Activated naive CD4-positive, alpha-beta T cell treated with anti-CD3 and anti-CD28 coated beads for 36 hours (primary cell): ENCODE results near the gene N4BP2. TPM values are rescaled to one million over a fixed set of nuclear protein-coding genes. Genes with fewer than 3 reads are reported as not detected.

Experiments used
- CTCF ChIA-PET: fragments of 350-600 bp; sonication (Branson Sonifier 250); formaldehyde crosslinking; loops from one replicate; lab custom pipeline; 2021; ENCODE audit warnings: antibody characterized with exemption; lab: Charles Lee
- DNase-seq: peaks from one replicate; pipeline ENCODE4 v3.0.0-alpha.2; 2020
- H3K27ac Mint-ChIP-seq: one replicate; pipeline ENCODE4 v1.8.0; 2021; ENCODE audit warnings: mild to moderate bottlenecking, mixed read lengths
- H3K27me3 Mint-ChIP-seq: one replicate; pipeline ENCODE4 v1.8.0; 2021; ENCODE audit warnings: low read depth, mixed read lengths
- H3K36me3 Mint-ChIP-seq: one replicate; pipeline ENCODE4 v1.8.0; 2021; ENCODE audit warnings: low read depth, mixed read lengths
- H3K4me1 Mint-ChIP-seq: one replicate; pipeline ENCODE4 v1.8.0; 2021; ENCODE audit warnings: low read depth, mixed read lengths
- H3K4me3 Mint-ChIP-seq: one replicate; pipeline ENCODE4 v1.8.0; 2021; ENCODE audit warnings: mild to moderate bottlenecking, moderate library complexity, mixed read lengths
- H3K9me3 Mint-ChIP-seq: one replicate; pipeline ENCODE4 v1.8.0; 2021; ENCODE audit warnings: mixed read lengths
- intact Hi-C: fragments of 100-400 bp; cut with micrococcal nuclease; formaldehyde crosslinking; loops from one replicate; pipeline ENCODE4 v1.15.1; 2023
- total RNA-seq, 2 experiments: library from RNA; stranded (reverse); gene quantifications; one replicate each; pipeline ENCODE4 v1.2.3, GENCODE V29; 2021

N4BP2 gene
- total RNA-seq, 2 experiments from 2014 or later = 17.5 to 18.8 TPM

GRCh38 chr4:40193578-40193977, 136.9 kb downstream of the N4BP2 start:
- Mint-ChIP-seq H3K36me3 (peaks cover 15% of the 10 kb centered on the region), H3K4me1 (peaks cover 64% of the 10 kb centered on the region)

DNA sequence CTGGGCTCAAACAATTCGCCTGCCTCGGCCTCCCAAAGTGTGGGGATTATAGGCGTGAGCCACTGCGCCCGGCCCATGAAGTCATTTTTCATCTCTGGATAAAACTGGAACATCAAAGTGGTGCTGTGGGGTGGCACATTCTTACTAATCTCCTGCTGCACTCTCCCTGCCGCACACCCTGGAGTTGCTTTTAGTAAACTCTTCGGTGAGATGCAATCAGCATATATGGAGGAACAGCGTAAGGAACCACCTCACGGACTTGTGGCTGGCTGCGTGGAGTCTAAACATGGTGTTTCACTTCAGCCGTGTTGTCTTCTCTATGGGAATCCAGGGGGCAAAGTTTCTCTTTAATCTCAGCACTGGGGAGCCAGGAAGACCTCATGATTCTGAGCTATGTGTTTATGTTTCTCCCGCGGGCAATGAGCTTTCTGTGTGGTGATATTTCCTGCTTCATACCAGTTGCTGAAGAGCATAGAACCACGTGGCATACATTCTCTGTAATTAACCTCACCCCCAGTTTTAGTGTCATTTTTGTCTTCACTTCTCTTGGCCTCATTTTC, 138.0 kb downstream of the N4BP2 start:
- CTCF ChIA-PET = interaction anchor here (0.7 to 4.8 kb wide), 11 partner anchors 10 to 356 kb away, joined by 3 to 18 read pairs (median 4); no protein-coding TSS in a partner anchor
- DNase-seq = peak; percentile 74
- H3K36me3 Mint-ChIP-seq = peaks cover 25% of the 10 kb centered on the region
- H3K4me3 Mint-ChIP-seq = peak overlapping the region; percentile 85
- H3K27me3 Mint-ChIP-seq = no peaks in the 10 kb centered on the region
- intact Hi-C loops = loop anchor here (1.0 to 5.0 kb wide), 2 partner anchors 11 to 33 kb away; no protein-coding TSS in a partner anchor
- H3K4me1 Mint-ChIP-seq = peaks cover 56% of the 10 kb centered on the region
- peak overlapping the region; percentile 98 for H3K27ac Mint-ChIP-seq
- H3K9me3 Mint-ChIP-seq = no peaks in the 10 kb centered on the region

More at GRCh38 chr4:40193578-40193977, 136.9 kb downstream of the N4BP2 start:
- peak overlapping the region; percentile 85 for H3K4me3 Mint-ChIP-seq
- H3K9me3 Mint-ChIP-seq = no peaks in the 10 kb centered on the region
- intact Hi-C loops = loop anchor here (5.0 kb wide), 1 partner anchor 34 kb away; no protein-coding TSS in a partner anchor
- no peak for DNase-seq
- no peaks in the 10 kb centered on the region for H3K27me3 Mint-ChIP-seq
- H3K27ac Mint-ChIP-seq = peak overlapping the region; percentile 98
- CTCF ChIA-PET = interaction anchor here (1.2 to 4.8 kb wide), 3 partner anchors 11 to 41 kb away, joined by 4 to 18 read pairs (median 5); no protein-coding TSS in a partner anchor

DNA sequence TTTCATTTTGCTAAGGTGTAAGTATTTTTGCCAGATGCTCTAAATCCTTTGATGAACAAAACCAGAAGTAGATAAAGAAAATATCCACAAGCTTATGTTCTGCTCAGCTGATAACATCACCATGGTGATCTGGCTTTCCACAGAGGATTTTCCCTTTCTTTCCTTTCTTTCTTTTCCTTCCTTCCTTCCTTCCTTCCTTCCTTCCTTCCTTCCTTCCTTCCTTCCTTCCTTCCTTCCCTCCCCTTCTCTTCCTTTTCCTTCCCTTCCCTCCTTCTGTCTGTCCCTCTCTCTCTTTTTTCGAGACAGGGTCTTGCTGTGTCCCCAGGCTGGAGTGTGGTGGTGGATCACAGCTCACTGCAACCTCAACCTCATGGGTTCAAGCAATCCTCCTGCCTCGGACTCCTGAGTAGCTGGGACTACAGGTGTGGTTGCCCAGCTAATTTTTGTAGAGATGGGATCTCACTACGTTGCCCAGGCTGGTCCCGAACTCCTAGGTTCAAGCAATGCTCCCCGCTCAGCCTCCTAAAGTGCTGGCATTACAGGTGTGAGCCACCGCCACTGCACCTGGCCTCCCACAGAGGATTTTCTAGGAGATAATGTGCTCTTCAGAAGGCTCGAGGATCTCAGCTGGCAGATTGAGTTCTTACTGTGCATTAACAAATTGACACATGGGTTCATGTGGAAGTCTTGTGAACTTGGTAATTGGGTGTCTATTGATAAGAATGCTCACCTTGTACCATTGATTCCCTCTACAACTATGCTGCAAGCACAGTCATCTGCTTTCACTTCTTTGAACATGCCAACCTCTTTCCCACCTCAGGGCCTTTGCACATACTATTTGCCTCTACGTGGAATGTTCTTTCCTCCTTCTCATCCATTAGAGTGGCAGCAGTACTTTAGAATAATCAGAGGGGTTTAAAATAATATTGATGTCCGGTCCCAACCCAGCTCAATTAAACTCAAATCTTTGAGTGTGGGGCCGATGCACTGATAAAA, 138.8 kb downstream of the N4BP2 start:
- peaks cover 48% of the 10 kb centered on the region for H3K4me1 Mint-ChIP-seq
- no peaks in the 10 kb centered on the region for H3K27me3 Mint-ChIP-seq
- peak overlapping the region; percentile 98 for H3K27ac Mint-ChIP-seq
- no peak for DNase-seq
- no peaks in the 10 kb centered on the region for H3K9me3 Mint-ChIP-seq
- CTCF ChIA-PET = interaction anchor here (0.6 to 4.8 kb wide), 14 partner anchors 9 to 355 kb away, joined by 3 to 18 read pairs (median 4); no protein-coding TSS in a partner anchor
- intact Hi-C loops = loop anchor here (1.0 kb wide), 2 partner anchors 10 to 714 kb away; no protein-coding TSS in a partner anchor
- H3K4me3 Mint-ChIP-seq = peak overlapping the region; percentile 85
- H3K36me3 Mint-ChIP-seq = peaks cover 33% of the 10 kb centered on the region

DNA sequence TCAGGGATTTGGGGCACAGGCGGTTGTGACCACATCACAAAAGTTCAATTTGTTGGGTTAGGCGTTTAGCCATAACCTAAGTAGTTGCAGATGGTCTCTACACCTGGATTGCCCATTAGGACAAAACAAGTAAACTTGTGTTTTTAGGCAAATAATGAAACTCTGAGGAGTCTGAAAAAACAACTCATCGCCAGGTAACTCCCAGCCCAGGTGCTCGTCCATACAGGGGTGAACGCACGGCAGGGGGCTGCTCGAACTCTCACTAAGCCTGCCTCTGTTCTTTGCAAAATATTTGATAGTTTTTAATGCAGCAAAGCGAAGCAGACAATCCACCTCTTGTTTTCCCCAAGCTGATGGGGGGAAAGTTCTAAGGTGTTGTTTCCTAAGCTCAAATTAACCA, 139.6 kb downstream of the N4BP2 start:
- Mint-ChIP-seq H3K27ac (peak overlapping the region; percentile 98), H3K4me1 (peaks cover 44% of the 10 kb centered on the region), H3K36me3 (peaks cover 40% of the 10 kb centered on the region), H3K4me3 (peak overlapping the region; percentile 85), H3K27me3 (no peaks in the 10 kb centered on the region), H3K9me3 (no peaks in the 10 kb centered on the region)
- no peak for DNase-seq
- intact Hi-C loops = loop anchor here (1.0 kb wide), 1 partner anchor 713 kb away; no protein-coding TSS in a partner anchor
- CTCF ChIA-PET = interaction anchor here (0.6 to 4.8 kb wide), 10 partner anchors 9 to 1383 kb away, joined by 3 to 18 read pairs (median 4); no protein-coding TSS in a partner anchor

GRCh38 chr4:40196724-40197281, 140.2 kb downstream of the N4BP2 start, which contains the start of gene RHOH:
Gene RHOH, plus strand, starts transcription at chr4:40197031. Its CDS starts 46,356 bp downstream, at chr4:40243387.
- peak; percentile 88 for DNase-seq
- peaks cover 40% of the 10 kb centered on the region for H3K36me3 Mint-ChIP-seq
- H3K27ac Mint-ChIP-seq = peak within 1 kb of the TSS; percentile 98
- H3K4me1 Mint-ChIP-seq = peaks cover 41% of the 10 kb centered on the region
- H3K27me3 Mint-ChIP-seq = no peaks in the 10 kb centered on the region
- intact Hi-C loops = loop anchor here (1.0 kb wide), 2 partner anchors 220 to 712 kb away; partner anchors contain the start of gene PDS5A
- CTCF ChIA-PET = interaction anchor here (0.7 to 4.8 kb wide), 8 partner anchors 8 to 1383 kb away, joined by 4 to 18 read pairs (median 5); no protein-coding TSS in a partner anchor
- no peaks in the 10 kb centered on the region for H3K9me3 Mint-ChIP-seq
- peak within 1 kb of the TSS; percentile 85 for H3K4me3 Mint-ChIP-seq

DNA sequence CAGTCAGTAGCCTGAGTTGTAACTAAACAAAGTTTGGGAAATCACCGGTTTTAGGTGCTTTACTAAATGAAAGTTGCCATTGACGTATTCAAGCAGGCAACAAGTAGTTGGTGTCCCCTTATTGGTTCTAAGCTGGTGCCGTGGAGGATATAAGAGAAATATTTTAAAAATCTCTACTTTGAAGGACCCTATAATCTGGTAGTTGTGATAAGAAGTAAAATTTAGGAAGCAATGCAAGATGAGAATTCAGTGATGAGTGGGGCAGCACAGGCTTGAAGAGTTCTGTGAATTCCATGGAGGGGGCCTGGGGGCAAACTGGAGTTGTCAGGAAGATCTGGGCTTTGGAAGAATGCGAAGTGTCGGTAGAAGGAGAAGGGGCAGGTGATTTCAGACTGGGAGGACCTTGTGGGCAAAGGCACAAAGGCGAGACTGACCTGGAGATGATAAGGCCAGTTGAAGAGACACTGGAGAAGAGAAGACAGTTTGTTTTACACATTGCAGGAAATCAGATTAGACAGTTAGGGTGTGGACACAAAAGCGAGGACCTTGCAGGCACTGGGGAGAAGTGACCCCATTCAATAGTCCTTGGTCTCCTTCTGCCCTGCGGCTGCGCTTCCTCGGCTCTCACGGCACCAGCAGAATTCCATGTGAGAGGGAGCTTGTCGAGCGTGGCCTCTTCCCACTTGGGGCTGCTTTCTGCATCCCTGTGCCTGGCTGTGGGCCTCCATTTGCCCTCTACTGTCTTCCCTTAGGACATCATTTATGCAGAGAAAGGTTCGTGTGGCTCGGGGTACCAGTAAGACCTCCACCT, 141.4 kb downstream of the N4BP2 start:
- Mint-ChIP-seq H3K4me1 (peaks cover 29% of the 10 kb centered on the region), H3K27me3 (no peaks in the 10 kb centered on the region), H3K27ac (peak overlapping the region; percentile 98), H3K36me3 (peaks cover 50% of the 10 kb centered on the region), H3K4me3 (peak overlapping the region; percentile 85), H3K9me3 (no peaks in the 10 kb centered on the region)
- no peak for DNase-seq
- CTCF ChIA-PET = interaction anchor here (1.2 to 4.8 kb wide), 4 partner anchors 9 to 119 kb away, joined by 4 to 18 read pairs (median 6); no protein-coding TSS in a partner anchor
- intact Hi-C loops = loop anchor here (1.0 kb wide), 1 partner anchor 221 kb away; the partner anchor contains the start of gene PDS5A

DNA sequence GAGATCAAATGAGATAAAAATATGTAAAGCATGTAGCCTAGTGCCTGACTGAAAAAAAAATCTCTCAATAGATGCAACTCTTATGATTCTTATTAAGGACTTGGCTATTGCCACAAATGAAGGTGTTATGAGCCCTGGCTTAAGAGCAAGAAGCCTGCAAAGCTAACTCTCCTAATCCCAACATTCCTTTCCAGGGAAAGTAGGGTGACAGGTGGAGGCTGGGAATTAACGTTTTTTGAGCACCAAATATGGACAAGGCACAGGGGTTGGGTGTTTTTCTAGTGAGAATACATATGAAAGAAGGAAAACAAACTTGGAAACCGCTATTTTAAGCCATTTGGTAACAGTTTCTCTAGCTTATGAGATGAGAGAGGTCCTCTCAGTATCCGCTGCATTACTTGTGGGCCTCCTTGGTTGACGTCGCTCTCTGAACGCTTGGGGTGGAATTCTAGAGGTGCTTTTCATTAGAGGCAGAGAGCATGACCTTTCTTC, 142.6 kb downstream of the N4BP2 start:
- Mint-ChIP-seq H3K4me3 (peak overlapping the region; percentile 85), H3K36me3 (peaks cover 60% of the 10 kb centered on the region), H3K4me1 (peaks cover 28% of the 10 kb centered on the region), H3K27ac (peak overlapping the region; percentile 98), H3K9me3 (no peaks in the 10 kb centered on the region), H3K27me3 (no peaks in the 10 kb centered on the region)
- CTCF ChIA-PET = interaction anchor here (0.8 to 2.3 kb wide), 8 partner anchors 30 to 143 kb away, joined by 3 to 9 read pairs (median 5); partner anchors contain the start of gene N4BP2
- peak; percentile 54 for DNase-seq
- intact Hi-C loops = no loop called here

GRCh38 chr4:40199999-40200874, 143.6 kb downstream of the N4BP2 start:
- Mint-ChIP-seq H3K4me1 (peaks cover 31% of the 10 kb centered on the region), H3K4me3 (peak overlapping the region; percentile 85), H3K36me3 (peaks cover 67% of the 10 kb centered on the region), H3K27me3 (no peaks in the 10 kb centered on the region), H3K9me3 (no peaks in the 10 kb centered on the region), H3K27ac (peak overlapping the region; percentile 98)
- CTCF ChIA-PET = interaction anchor here (0.5 to 2.3 kb wide), 15 partner anchors 9 to 144 kb away, joined by 3 to 9 read pairs (median 4); partner anchors contain the start of gene N4BP2
- intact Hi-C loops = loop anchor here (1.0 to 10.0 kb wide), 16 partner anchors 20 to 1885 kb away; partner anchors contain the start of genes KLF3, TMEM156 and UBE2K
- peak; percentile 88 for DNase-seq

GRCh38 chr4:40200875-40201801, 144.5 kb downstream of the N4BP2 start:
- CTCF ChIA-PET = interaction anchor here (1.0 to 2.3 kb wide), 8 partner anchors 13 to 116 kb away, joined by 3 to 9 read pairs (median 4); no protein-coding TSS in a partner anchor
- Mint-ChIP-seq H3K9me3 (no peaks in the 10 kb centered on the region), H3K4me1 (peaks cover 31% of the 10 kb centered on the region), H3K27me3 (no peaks in the 10 kb centered on the region), H3K27ac (peak overlapping the region; percentile 98), H3K4me3 (peak overlapping the region; percentile 85), H3K36me3 (peaks cover 69% of the 10 kb centered on the region)
- no peak for DNase-seq
- intact Hi-C loops = loop anchor here (1.0 to 10.0 kb wide), 17 partner anchors 21 to 1886 kb away; partner anchors contain the start of genes KLF3, TMEM156 and UBE2K
